Measurements from ENCODE around the gene SLC35G1. TPM values are rescaled to one million over a fixed set of nuclear protein-coding genes. Genes with fewer than 3 reads are reported as not detected.

SLC35G1 gene
- total and polyA plus RNA-seq, 2 of the 8 experiments (the other 6 are each of a cell fraction or from before 2014, with no cell fraction given) = 6.2 to 6.4 TPM

- TF ChIP-seq CTCF (IDR thresholded peaks at IDR 0.05; ENCODE audit: control extremely low read depth in 1 of 3, insufficient read depth in 1 of 3, low read depth in 1 of 3, low read length in 3 of 3) = no peak
These were observed 32.8 kb downstream of the SLC35G1 start (continued) for GRCh38 chr10:93926613-93927012.

All from H1 (cell line).